ENCODE results near the gene PTPRZ1. TPM values are rescaled to one million over a fixed set of nuclear protein-coding genes. Genes with fewer than 3 reads are reported as not detected.

PTPRZ1 gene
- total and polyA plus RNA-seq, 7 experiments from 2014 or later: not detected

DNA sequence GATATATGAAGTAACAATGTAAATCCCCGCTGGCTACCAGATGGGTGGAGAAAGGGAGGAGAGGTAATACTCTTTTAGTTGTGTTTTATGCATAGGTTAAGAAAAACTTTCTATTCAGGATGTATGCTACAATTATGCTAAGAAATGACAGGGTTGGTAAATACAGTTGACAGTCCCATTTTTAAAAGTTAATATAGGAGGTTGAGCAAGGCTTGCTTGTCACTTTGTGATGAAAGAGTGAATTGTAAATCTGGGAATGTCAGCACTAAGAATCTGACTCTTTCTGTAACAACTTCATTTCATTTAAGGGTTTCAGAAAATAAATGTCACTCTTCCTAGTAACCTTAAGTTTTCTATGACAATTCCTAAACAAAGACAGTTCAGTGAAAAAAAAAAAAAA lies 59.8 kb downstream of the PTPRZ1 start:
- Mint-ChIP-seq H3K9me3 (peaks cover 0 to 6% (median 0%) of the 10 kb centered on the region in 11 donors), H3K36me3 (no peaks in the 10 kb centered on the region), H3K4me1 (no peaks in the 10 kb centered on the region), H3K27ac (no peak overlapping the region), H3K4me3 (no peak overlapping the region), H3K27me3 (peaks cover 0 to 3% (median 0%) of the 10 kb centered on the region in 5 donors)
- DNase-seq (no peak), ATAC-seq (no peak)
- Histone ChIP-seq H3K4me3 (ENCODE audit: low read length) (no peak overlapping the region), H3K9me3 (ENCODE audit: control insufficient read depth in 2 of 3, low read length in 3 of 3) (no peaks in the 10 kb centered on the region), H3K36me3 (ENCODE audit: control insufficient read depth in 2 of 3, insufficient read depth in 3 of 3, low read length in 3 of 3) (no peaks in the 10 kb centered on the region), H3K27me3 (ENCODE audit: control insufficient read depth in 2 of 2, insufficient read depth in 2 of 2, low read length in 2 of 2) (no peaks in the 10 kb centered on the region), H3K27ac (ENCODE audit: low read depth, low read length) (no peak overlapping the region), H3K4me1 (ENCODE audit: control insufficient read depth in 2 of 2, insufficient read depth in 2 of 2, low read length in 2 of 2) (no peaks in the 10 kb centered on the region)
- POLR2A ChIA-PET: no interaction called here
- intact Hi-C loops (cut with micrococcal nuclease): no loop called here
- CTCF ChIA-PET: no interaction called here

DNA sequence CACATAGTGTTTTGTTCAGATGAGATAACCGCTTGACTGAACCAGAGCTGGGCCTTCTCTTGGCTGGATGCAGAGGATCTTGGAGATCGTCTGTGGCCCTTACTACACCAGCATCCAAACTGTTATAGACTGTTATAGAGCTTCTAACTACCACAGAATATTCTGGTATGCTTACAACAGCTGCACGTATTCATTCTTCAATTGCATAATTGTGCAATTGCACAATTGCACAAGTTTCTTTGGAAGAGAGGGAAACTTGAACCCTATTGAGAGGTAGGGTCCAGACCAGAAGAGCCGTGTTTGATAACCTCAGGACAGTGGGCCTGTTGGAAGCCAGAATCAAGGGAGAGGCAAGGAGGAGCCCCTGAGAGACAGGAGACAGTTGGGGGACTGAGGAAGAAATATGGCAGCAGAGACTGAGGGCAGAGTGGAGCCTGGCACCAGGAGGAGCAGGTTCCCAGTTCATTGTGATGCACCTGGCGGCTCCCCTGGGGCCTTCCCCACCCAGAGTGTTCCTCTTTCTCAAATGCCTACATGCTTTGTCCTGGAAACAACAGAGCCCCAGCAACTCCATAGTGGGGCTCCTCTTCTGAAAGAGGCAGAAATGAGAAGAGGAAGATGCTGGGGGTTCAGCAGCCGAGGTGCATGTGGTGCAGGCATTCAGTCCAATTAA lies 64.1 kb downstream of the PTPRZ1 start:
- Mint-ChIP-seq H3K9me3 (peaks cover 0 to 6% (median 0%) of the 10 kb centered on the region in 11 donors), H3K27ac (no peak overlapping the region), H3K27me3 (peaks cover 0 to 3% (median 0%) of the 10 kb centered on the region in 5 donors), H3K4me1 (no peaks in the 10 kb centered on the region), H3K36me3 (no peaks in the 10 kb centered on the region), H3K4me3 (no peak overlapping the region)
- no peaks in the 10 kb centered on the region for H3K9me3 ChIP-seq (ENCODE audit: control insufficient read depth in 2 of 3, low read length in 3 of 3)
- no peak for ATAC-seq
- H3K4me1 ChIP-seq (ENCODE audit: control insufficient read depth in 2 of 2, insufficient read depth in 2 of 2, low read length in 2 of 2): no peaks in the 10 kb centered on the region
- no peak overlapping the region for H3K27ac ChIP-seq (ENCODE audit: low read depth, low read length)
- no peak for DNase-seq
- CTCF ChIA-PET: no interaction called here
- H3K36me3 ChIP-seq (ENCODE audit: control insufficient read depth in 2 of 3, insufficient read depth in 3 of 3, low read length in 3 of 3): no peaks in the 10 kb centered on the region
- POLR2A ChIA-PET: no interaction called here
- H3K4me3 ChIP-seq (ENCODE audit: low read length): no peak overlapping the region
- intact Hi-C loops (cut with micrococcal nuclease): no loop called here
- H3K27me3 ChIP-seq (ENCODE audit: control insufficient read depth in 2 of 2, insufficient read depth in 2 of 2, low read length in 2 of 2): no peaks in the 10 kb centered on the region

DNA sequence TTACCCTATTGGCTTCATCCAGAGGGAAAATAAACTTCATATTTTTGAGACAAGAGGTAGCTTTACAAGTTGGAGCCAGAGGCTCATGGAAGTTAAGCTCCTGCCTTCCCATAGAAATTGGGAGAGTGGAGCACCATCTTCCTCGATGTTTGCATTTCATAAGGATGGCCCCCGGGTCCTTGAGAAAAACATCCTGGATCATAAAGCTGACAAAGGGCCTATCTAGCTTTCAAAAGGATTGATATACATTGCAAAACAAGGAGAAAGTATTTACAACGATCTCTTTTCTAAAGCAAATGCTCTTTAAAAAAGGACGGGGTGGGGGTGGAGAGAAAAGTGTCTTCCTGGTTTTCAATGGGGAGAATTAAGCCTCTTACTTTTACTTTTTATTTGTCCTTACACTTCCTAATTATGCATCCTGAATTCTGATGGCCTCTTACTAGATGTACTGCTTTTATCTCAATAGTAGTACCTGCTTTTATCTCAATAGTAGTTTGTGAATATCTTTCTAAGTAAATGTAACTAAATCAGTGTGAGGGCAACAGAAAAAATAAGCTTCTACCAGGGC lies 65.6 kb downstream of the PTPRZ1 start:
- no peaks in the 10 kb centered on the region for H3K27me3 ChIP-seq (ENCODE audit: control insufficient read depth in 2 of 2, insufficient read depth in 2 of 2, low read length in 2 of 2)
- H3K27ac Mint-ChIP-seq: no peak overlapping the region
- no peaks in the 10 kb centered on the region for H3K36me3 Mint-ChIP-seq
- CTCF ChIA-PET: no interaction called here
- no peak overlapping the region for H3K4me3 Mint-ChIP-seq
- no peak overlapping the region for H3K4me3 ChIP-seq (ENCODE audit: low read length)
- H3K27ac ChIP-seq (ENCODE audit: low read depth, low read length): no peak overlapping the region
- H3K9me3 Mint-ChIP-seq: peaks cover 0 to 4% (median 0%) of the 10 kb centered on the region in 11 donors
- H3K27me3 Mint-ChIP-seq: peaks cover 0 to 3% (median 0%) of the 10 kb centered on the region in 5 donors
- no peaks in the 10 kb centered on the region for H3K9me3 ChIP-seq (ENCODE audit: control insufficient read depth in 2 of 3, low read length in 3 of 3)
- no peaks in the 10 kb centered on the region for H3K36me3 ChIP-seq (ENCODE audit: control insufficient read depth in 2 of 3, insufficient read depth in 3 of 3, low read length in 3 of 3)
- DNase-seq: no peak
- H3K4me1 ChIP-seq (ENCODE audit: control insufficient read depth in 2 of 2, insufficient read depth in 2 of 2, low read length in 2 of 2): no peaks in the 10 kb centered on the region
- intact Hi-C loops (cut with micrococcal nuclease): no loop called here
- no peaks in the 10 kb centered on the region for H3K4me1 Mint-ChIP-seq
- POLR2A ChIA-PET: no interaction called here
- no peak for ATAC-seq

- Mint-ChIP-seq H3K9me3 (peaks cover 0 to 4% (median 0%) of the 10 kb centered on the region in 11 donors), H3K27ac (no peak overlapping the region), H3K27me3 (peaks cover 0 to 3% (median 0%) of the 10 kb centered on the region in 5 donors), H3K36me3 (no peaks in the 10 kb centered on the region), H3K4me1 (no peaks in the 10 kb centered on the region), H3K4me3 (no peak overlapping the region)
- DNase-seq (no peak), ATAC-seq (no peak)
- Histone ChIP-seq H3K9me3 (ENCODE audit: control insufficient read depth in 2 of 3, low read length in 3 of 3) (no peaks in the 10 kb centered on the region), H3K4me3 (ENCODE audit: low read length) (no peak overlapping the region), H3K27ac (ENCODE audit: low read depth, low read length) (no peak overlapping the region), H3K4me1 (ENCODE audit: control insufficient read depth in 2 of 2, insufficient read depth in 2 of 2, low read length in 2 of 2) (no peaks in the 10 kb centered on the region), H3K27me3 (ENCODE audit: control insufficient read depth in 2 of 2, insufficient read depth in 2 of 2, low read length in 2 of 2) (no peaks in the 10 kb centered on the region), H3K36me3 (ENCODE audit: control insufficient read depth in 2 of 3, insufficient read depth in 3 of 3, low read length in 3 of 3) (no peaks in the 10 kb centered on the region)
- ChIA-PET POLR2A (no interaction called here), CTCF (no interaction called here)
- intact Hi-C loops (cut with micrococcal nuclease): no loop called here
Measured at GRCh38 chr7:121940918-121941317, 68.0 kb downstream of the PTPRZ1 start.

DNA sequence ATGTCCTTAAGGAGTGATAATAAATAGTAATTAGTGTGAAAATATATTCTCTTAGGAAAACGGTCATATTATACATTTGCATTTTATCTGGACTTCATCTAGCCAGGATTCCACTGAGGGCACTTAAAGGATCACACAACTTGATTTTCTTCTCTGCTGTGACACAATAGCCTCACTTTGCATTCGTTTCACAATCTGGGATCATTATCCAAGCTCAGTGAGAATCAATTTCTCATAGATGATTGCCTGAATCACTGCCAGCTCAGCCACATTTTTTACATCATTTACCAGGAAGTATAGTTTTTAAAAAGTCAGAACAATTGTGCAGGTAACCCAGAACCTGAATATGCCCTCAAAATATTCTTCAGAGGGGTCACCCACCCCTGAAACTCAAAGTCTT lies 68.9 kb downstream of the PTPRZ1 start:
- H3K9me3 ChIP-seq (ENCODE audit: control insufficient read depth in 2 of 3, low read length in 3 of 3): no peaks in the 10 kb centered on the region
- H3K4me1 ChIP-seq (ENCODE audit: control insufficient read depth in 2 of 2, insufficient read depth in 2 of 2, low read length in 2 of 2): no peaks in the 10 kb centered on the region
- Mint-ChIP-seq H3K4me1 (no peaks in the 10 kb centered on the region), H3K27ac (no peak overlapping the region), H3K4me3 (no peak overlapping the region), H3K36me3 (no peaks in the 10 kb centered on the region), H3K9me3 (peaks cover 0 to 4% (median 0%) of the 10 kb centered on the region in 11 donors), H3K27me3 (peaks cover 0 to 3% (median 0%) of the 10 kb centered on the region in 5 donors)
- H3K36me3 ChIP-seq (ENCODE audit: control insufficient read depth in 2 of 3, insufficient read depth in 3 of 3, low read length in 3 of 3): no peaks in the 10 kb centered on the region
- DNase-seq: no peak
- intact Hi-C loops (cut with micrococcal nuclease): no loop called here
- POLR2A ChIA-PET: no interaction called here
- ATAC-seq: no peak
- CTCF ChIA-PET: no interaction called here
- no peak overlapping the region for H3K4me3 ChIP-seq (ENCODE audit: low read length)
- H3K27me3 ChIP-seq (ENCODE audit: control insufficient read depth in 2 of 2, insufficient read depth in 2 of 2, low read length in 2 of 2): no peaks in the 10 kb centered on the region
- no peak overlapping the region for H3K27ac ChIP-seq (ENCODE audit: low read depth, low read length)

GRCh38 chr7:121945066-121945465 lies 72.1 kb downstream of the PTPRZ1 start:
- ChIA-PET POLR2A (no interaction called here), CTCF (no interaction called here)
- H3K27me3 Mint-ChIP-seq: peaks cover 0 to 4% (median 0%) of the 10 kb centered on the region in 5 donors
- no peaks in the 10 kb centered on the region for H3K4me1 ChIP-seq (ENCODE audit: control insufficient read depth in 2 of 2, insufficient read depth in 2 of 2, low read length in 2 of 2)
- H3K27me3 ChIP-seq (ENCODE audit: control insufficient read depth in 2 of 2, insufficient read depth in 2 of 2, low read length in 2 of 2): no peaks in the 10 kb centered on the region
- intact Hi-C loops (cut with micrococcal nuclease): no loop called here
- no peaks in the 10 kb centered on the region for H3K4me1 Mint-ChIP-seq
- no peak overlapping the region for H3K4me3 Mint-ChIP-seq
- ATAC-seq (no peak), DNase-seq (no peak)
- H3K36me3 Mint-ChIP-seq: no peaks in the 10 kb centered on the region
- H3K27ac ChIP-seq (ENCODE audit: low read depth, low read length): no peak overlapping the region
- H3K4me3 ChIP-seq (ENCODE audit: low read length): no peak overlapping the region
- H3K36me3 ChIP-seq (ENCODE audit: control insufficient read depth in 2 of 3, insufficient read depth in 3 of 3, low read length in 3 of 3): no peaks in the 10 kb centered on the region
- peaks cover 0 to 4% (median 0%) of the 10 kb centered on the region in 11 donors for H3K9me3 Mint-ChIP-seq
- no peaks in the 10 kb centered on the region for H3K9me3 ChIP-seq (ENCODE audit: control insufficient read depth in 2 of 3, low read length in 3 of 3)
- H3K27ac Mint-ChIP-seq: no peak overlapping the region
